Tibial nerve (tissue), 4 donors: ENCODE results near the gene GAPDHS.

Source experiments
- CTCF ChIP-seq, 5 experiments: fragments of 200-600 bp in 3 of 5; fragments of 450-650 bp in 2 of 5; sonication (generic) in 3 of 5; IDR thresholded peaks; one replicate each; pipeline ENCODE4 v1.5.1; 2016 to 2019; ENCODE audit warnings: antibody characterized with exemption in 5 of 5, mild to moderate bottlenecking in 3 of 5, moderate library complexity in 2 of 5
- EP300 ChIP-seq, 2 donors: sonication (generic); formaldehyde crosslinking; IDR thresholded peaks; one replicate each; pipeline ENCODE4 v1.6.1; 2017; ENCODE audit warnings: antibody characterized with exemption in 2 of 2, mild to moderate bottlenecking in 1 of 2
- POLR2A ChIP-seq, 2 donors: fragments of 450-650 bp; IDR thresholded peaks; one replicate each; pipeline ENCODE4 v1.6.1; 2017; ENCODE audit warnings: antibody characterized with exemption in 2 of 2, mild to moderate bottlenecking in 2 of 2, moderate library complexity in 2 of 2

- TF ChIP-seq CTCF (IDR thresholded peaks at IDR 0.05), result no peak
- TF ChIP-seq POLR2A (IDR thresholded peaks at IDR 0.05), result no peak
- no peak for TF ChIP-seq EP300 (IDR thresholded peaks at IDR 0.05)
Measured at GRCh38 chr19:35553385-35554000, 20.2 kb downstream of the GAPDHS start.
